GM12801 (cell line): ENCODE measurements around the gene ABTB2.

Source experiments
- CTCF ChIP-seq: IDR thresholded peaks from one replicate; pipeline ENCODE4 v1.5.1; 2011; ENCODE audit warnings: control low read depth; ENCODE audit not compliant: insufficient read length; ENCODE audit errors: extremely low read depth

ABTB2 gene

GRCh38 chr11:34175284-34176019 is 182.4 kb downstream of the ABTB2 start:
- no peak for TF ChIP-seq CTCF

GRCh38 chr11:34174412-34175041 is 183.3 kb downstream of the ABTB2 start:
- TF ChIP-seq CTCF, result no peak

DNA sequence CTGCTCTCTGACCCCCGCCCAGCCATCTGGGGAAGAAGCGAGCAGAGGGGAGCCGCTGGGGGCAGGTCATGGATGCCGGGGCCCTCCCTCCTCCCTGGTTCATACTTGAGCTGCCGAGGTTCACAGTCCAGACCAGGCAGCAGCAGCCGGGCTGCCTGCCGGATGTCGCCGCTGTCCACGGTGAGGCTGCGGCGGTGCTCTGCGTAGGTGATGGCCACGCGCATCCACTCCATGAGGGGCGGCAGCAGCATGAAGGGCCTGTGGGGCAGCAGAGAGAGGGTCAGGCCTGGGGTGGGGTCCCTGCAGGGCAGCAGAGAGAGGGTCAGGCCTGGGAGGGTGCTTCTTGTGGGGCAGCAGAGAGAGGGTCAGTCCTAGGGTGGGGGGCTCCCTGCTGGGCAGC is 184.8 kb downstream of the ABTB2 start:
- TF ChIP-seq CTCF, result no peak

- no peak for TF ChIP-seq CTCF
Measured at GRCh38 chr11:34169686-34170085, 188.1 kb downstream of the ABTB2 start.

GRCh38 chr11:34168642-34169420 is 189.0 kb downstream of the ABTB2 start:
- no peak for TF ChIP-seq CTCF

DNA sequence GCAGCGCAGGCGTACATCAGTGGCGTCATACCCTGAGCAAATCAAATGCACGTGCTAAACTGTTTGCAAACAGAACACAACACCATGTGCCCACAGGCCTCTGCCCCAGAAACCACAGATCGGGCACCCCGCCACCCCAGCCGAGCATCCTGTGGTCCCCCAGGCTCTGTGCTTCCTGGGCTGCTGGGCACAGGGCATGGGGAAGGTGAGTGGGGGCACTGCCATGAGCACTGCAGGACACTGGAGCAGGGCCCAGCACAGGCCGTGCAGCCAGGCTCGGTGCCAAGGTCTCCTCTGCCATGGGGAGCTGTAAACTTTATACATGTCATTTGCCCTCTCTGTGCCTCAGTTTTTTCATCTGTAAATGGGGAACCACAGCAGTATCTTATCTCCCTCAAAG is 189.8 kb downstream of the ABTB2 start:
- no peak for TF ChIP-seq CTCF
